Activated CD8-positive, alpha-beta T cell treated with anti-CD3 and anti-CD28 coated beads for 36 hours (primary cell): ENCODE results near the gene MRAP2. TPM values are rescaled to one million over a fixed set of nuclear protein-coding genes. Genes with fewer than 3 reads are reported as not detected.
"Not testable (repeated sequence)": the region's sequence is repeated elsewhere in the genome, so short reads cannot be mapped to it uniquely, and the experiment has no call there.

Experiments
- ATAC-seq: fragments of 200-7000 bp; cut with Tn5 transposase; one replicate; pipeline ENCODE4 v1.10.0; 2021; ENCODE audit warnings: mild to moderate bottlenecking, moderate library complexity
- CTCF ChIA-PET: fragments of 350-600 bp; sonication (Branson Sonifier 250); formaldehyde crosslinking; loops from one replicate; lab custom pipeline; 2021; ENCODE audit warnings: antibody characterized with exemption; lab: Charles Lee
- POLR2A ChIA-PET: fragments of 350-600 bp; sonication (Branson Sonifier 250); formaldehyde crosslinking; loops from one replicate; lab custom pipeline; 2021; ENCODE audit warnings: antibody characterized with exemption; lab: Charles Lee
- DNase-seq: peaks from one replicate; pipeline ENCODE4 v3.0.0-alpha.2; 2020
- H3K27ac Mint-ChIP-seq: one replicate; pipeline ENCODE4 v1.8.0; 2021; ENCODE audit warnings: mild to moderate bottlenecking, mixed read lengths
- H3K27me3 Mint-ChIP-seq: one replicate; pipeline ENCODE4 v1.8.0; 2021; ENCODE audit warnings: mixed read lengths
- H3K36me3 Mint-ChIP-seq: one replicate; pipeline ENCODE4 v1.8.0; 2021; ENCODE audit warnings: low read depth, mixed read lengths
- H3K4me1 Mint-ChIP-seq: one replicate; pipeline ENCODE4 v1.8.0; 2021; ENCODE audit warnings: low read depth, mixed read lengths
- H3K4me3 Mint-ChIP-seq: one replicate; pipeline ENCODE4 v1.8.0; 2021; ENCODE audit warnings: mild to moderate bottlenecking, moderate library complexity, mixed read lengths
- H3K9me3 Mint-ChIP-seq: one replicate; pipeline ENCODE4 v1.8.0; 2021; ENCODE audit warnings: mixed read lengths
- CTCF ChIP-seq: fragments of 200-600 bp; IDR thresholded peaks from one replicate; pipeline ENCODE4 v1.8.0; 2022; ENCODE audit warnings: antibody characterized with exemption, mild to moderate bottlenecking
- intact Hi-C: fragments of 100-400 bp; cut with micrococcal nuclease; formaldehyde crosslinking; loops from one replicate; pipeline ENCODE4 v1.10.0; 2022
- total RNA-seq, 2 experiments: library from RNA; stranded (reverse); gene quantifications; one replicate each; pipeline ENCODE4 v1.2.3, GENCODE V29; 2021

Gene MRAP2
- total RNA-seq, 2 experiments from 2014 or later, result not detected

- H3K4me1 Mint-ChIP-seq, result no peaks in the 10 kb centered on the region
- H3K36me3 Mint-ChIP-seq, result no peaks in the 10 kb centered on the region
- no peak for ATAC-seq
- CTCF ChIA-PET, result no interaction called here
- intact Hi-C loops, result no loop called here
- no peaks in the 10 kb centered on the region for H3K9me3 Mint-ChIP-seq
- H3K27ac Mint-ChIP-seq, result no peak overlapping the region
- no peak for TF ChIP-seq CTCF
- no peak overlapping the region for H3K4me3 Mint-ChIP-seq
- POLR2A ChIA-PET, result no interaction called here
- peaks cover 8% of the 10 kb centered on the region for H3K27me3 Mint-ChIP-seq
- DNase-seq, result no peak
Observed at GRCh38 chr6:84082689-84083265, 49.2 kb downstream of the MRAP2 start.

GRCh38 chr6:84084705-84085104 lies 51.1 kb downstream of the MRAP2 start:
- H3K9me3 Mint-ChIP-seq, DNase-seq, H3K27me3 Mint-ChIP-seq, H3K27ac Mint-ChIP-seq, H3K4me3 Mint-ChIP-seq, ATAC-seq, intact Hi-C loops, H3K4me1 Mint-ChIP-seq, POLR2A ChIA-PET, H3K36me3 Mint-ChIP-seq, CTCF ChIA-PET: not testable (repeated sequence)

GRCh38 chr6:84086056-84086455 lies 52.5 kb downstream of the MRAP2 start:
- ChIA-PET CTCF (no interaction called here), POLR2A (no interaction called here)
- no peak overlapping the region for H3K4me3 Mint-ChIP-seq
- H3K27me3 Mint-ChIP-seq, result peaks cover 8% of the 10 kb centered on the region
- H3K27ac Mint-ChIP-seq, result no peak overlapping the region
- H3K4me1 Mint-ChIP-seq, result no peaks in the 10 kb centered on the region
- H3K36me3 Mint-ChIP-seq, result no peaks in the 10 kb centered on the region
- DNase-seq, result no peak
- TF ChIP-seq CTCF, result no peak
- H3K9me3 Mint-ChIP-seq, result no peaks in the 10 kb centered on the region
- ATAC-seq, result no peak
- intact Hi-C loops, result no loop called here

GRCh38 chr6:84086545-84087429 lies 53.2 kb downstream of the MRAP2 start:
- ChIA-PET CTCF (no interaction called here), POLR2A (no interaction called here)
- Mint-ChIP-seq H3K4me1 (no peaks in the 10 kb centered on the region), H3K27me3 (peaks cover 7% of the 10 kb centered on the region), H3K9me3 (no peaks in the 10 kb centered on the region), H3K27ac (no peak overlapping the region), H3K36me3 (no peaks in the 10 kb centered on the region), H3K4me3 (no peak overlapping the region)
- ATAC-seq (no peak), DNase-seq (no peak)
- no peak for TF ChIP-seq CTCF
- intact Hi-C loops, result no loop called here

- no peak for DNase-seq
- intact Hi-C loops, result no loop called here
- no peak overlapping the region for H3K27ac Mint-ChIP-seq
- ChIA-PET POLR2A (no interaction called here), CTCF (no interaction called here)
- H3K4me3 Mint-ChIP-seq, result no peak overlapping the region
- no peak for TF ChIP-seq CTCF
- no peak for ATAC-seq
- H3K36me3 Mint-ChIP-seq, result no peaks in the 10 kb centered on the region
- peaks cover 9% of the 10 kb centered on the region for H3K27me3 Mint-ChIP-seq
- H3K4me1 Mint-ChIP-seq, result no peaks in the 10 kb centered on the region
- no peaks in the 10 kb centered on the region for H3K9me3 Mint-ChIP-seq
Observed at GRCh38 chr6:84089081-84089480, 55.5 kb downstream of the MRAP2 start.
